ENCODE measurements around the gene RALB.
A peak's percentile ranks its signal among the peaks of the same experiment; 100 is the strongest.

The RALB gene

GRCh38 chr2:120323214-120323613, 70.6 kb downstream of the RALB start:
- TF ChIP-seq, protein P1, sequence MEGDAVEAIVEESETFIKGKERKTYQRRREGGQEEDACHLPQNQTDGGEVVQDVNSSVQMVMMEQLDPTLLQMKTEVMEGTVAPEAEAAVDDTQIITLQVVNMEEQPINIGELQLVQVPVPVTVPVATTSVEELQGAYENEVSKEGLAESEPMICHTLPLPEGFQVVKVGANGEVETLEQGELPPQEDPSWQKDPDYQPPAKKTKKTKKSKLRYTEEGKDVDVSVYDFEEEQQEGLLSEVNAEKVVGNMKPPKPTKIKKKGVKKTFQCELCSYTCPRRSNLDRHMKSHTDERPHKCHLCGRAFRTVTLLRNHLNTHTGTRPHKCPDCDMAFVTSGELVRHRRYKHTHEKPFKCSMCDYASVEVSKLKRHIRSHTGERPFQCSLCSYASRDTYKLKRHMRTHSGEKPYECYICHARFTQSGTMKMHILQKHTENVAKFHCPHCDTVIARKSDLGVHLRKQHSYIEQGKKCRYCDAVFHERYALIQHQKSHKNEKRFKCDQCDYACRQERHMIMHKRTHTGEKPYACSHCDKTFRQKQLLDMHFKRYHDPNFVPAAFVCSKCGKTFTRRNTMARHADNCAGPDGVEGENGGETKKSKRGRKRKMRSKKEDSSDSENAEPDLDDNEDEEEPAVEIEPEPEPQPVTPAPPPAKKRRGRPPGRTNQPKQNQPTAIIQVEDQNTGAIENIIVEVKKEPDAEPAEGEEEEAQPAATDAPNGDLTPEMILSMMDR (conservative IDR thresholded peaks at IDR 0.05; ENCODE audit: control insufficient read depth, insufficient read depth, low read depth, low read length), result no peak
- H3K4me3 ChIP-seq (ENCODE audit: control insufficient read depth, low read depth, low read length), result no peak overlapping the region
- peak; percentile 66 for DNase-seq (ENCODE audit: low read depth)

- DNase-seq (ENCODE audit: low read depth), result no peak
- TF ChIP-seq, protein P1 (conservative IDR thresholded peaks at IDR 0.05; ENCODE audit: control insufficient read depth, insufficient read depth, low read depth, low read length), result no peak
- no peak overlapping the region for H3K4me3 ChIP-seq (ENCODE audit: control insufficient read depth, low read depth, low read length)
Observed at GRCh38 chr2:120323807-120324399, 71.3 kb downstream of the RALB start.

DNA sequence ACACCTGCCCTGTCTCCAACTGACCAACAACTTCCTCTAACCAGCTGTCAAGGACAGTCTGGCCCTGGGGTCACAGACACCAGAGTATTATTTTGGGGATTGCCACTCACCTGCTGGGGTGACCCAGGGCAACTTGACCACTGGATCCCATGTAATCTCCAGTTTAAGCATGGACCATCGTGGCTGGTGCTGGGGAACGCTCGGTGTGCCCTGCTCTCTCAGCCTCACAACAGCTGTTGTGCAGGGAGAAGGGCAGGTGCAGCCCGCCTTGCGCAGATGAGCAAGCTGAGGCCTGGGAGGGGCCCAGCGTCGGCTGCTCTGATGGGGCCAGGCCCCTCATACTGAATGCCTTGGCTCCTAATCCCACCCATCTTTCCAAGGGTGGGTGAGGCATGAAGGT, 72.3 kb downstream of the RALB start:
- no peak overlapping the region for H3K4me3 ChIP-seq (ENCODE audit: control insufficient read depth, low read depth, low read length)
- TF ChIP-seq, protein P1 (conservative IDR thresholded peaks at IDR 0.05; ENCODE audit: control insufficient read depth, insufficient read depth, low read depth, low read length), result no peak
- DNase-seq (ENCODE audit: low read depth), result no peak

DNA sequence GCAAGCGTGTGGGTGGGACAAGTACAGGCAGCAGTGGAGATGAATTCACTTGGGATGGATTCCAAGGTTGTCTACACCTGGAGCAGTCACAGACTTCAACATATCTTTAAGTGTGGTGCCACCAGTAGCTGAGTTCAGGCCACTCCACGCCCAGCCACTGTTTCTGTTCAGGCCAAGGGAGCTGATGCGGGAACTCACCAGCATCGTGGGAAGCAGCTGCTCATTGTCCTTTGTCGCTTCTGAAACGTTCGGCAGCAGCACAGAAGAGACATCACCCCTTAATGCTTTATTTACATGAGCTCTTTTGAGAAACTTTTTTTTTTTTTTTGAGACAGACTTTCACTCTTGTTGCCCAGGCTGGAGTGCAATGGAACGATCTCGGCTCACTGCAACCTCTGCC, 73.4 kb downstream of the RALB start:
- TF ChIP-seq, protein P1 (conservative IDR thresholded peaks at IDR 0.05; ENCODE audit: control insufficient read depth, insufficient read depth, low read depth, low read length), result no peak
- no peak for DNase-seq (ENCODE audit: low read depth)
- H3K4me3 ChIP-seq (ENCODE audit: control insufficient read depth, low read depth, low read length), result no peak overlapping the region

- no peak for DNase-seq (ENCODE audit: low read depth)
- TF ChIP-seq, protein P1 (conservative IDR thresholded peaks at IDR 0.05; ENCODE audit: control insufficient read depth, insufficient read depth, low read depth, low read length), result no peak
- no peak overlapping the region for H3K4me3 ChIP-seq (ENCODE audit: control insufficient read depth, low read depth, low read length)
Observed at GRCh38 chr2:120330946-120331822, 78.5 kb downstream of the RALB start.

DNA sequence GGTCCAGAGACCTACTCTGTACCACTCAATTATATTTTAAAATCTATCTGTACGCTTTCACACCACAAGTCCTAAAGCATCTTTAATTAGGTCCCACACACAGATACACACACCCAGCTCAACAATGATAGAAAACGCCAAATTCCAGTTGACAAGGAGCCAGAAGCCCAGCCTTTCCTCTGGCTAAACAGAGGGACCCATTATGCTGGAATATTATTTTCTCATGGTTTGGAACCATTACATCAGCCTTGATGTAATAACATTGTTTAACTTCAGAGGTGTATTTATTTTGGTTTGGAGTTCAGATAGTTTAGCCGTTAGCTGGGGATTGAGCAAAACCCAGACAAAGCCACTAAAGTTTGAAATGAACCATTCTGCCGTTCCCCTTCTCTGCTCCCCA, 79.3 kb downstream of the RALB start:
- TF ChIP-seq, protein P1 (conservative IDR thresholded peaks at IDR 0.05; ENCODE audit: control insufficient read depth, insufficient read depth, low read depth, low read length), result no peak
- no peak overlapping the region for H3K4me3 ChIP-seq (ENCODE audit: control insufficient read depth, low read depth, low read length)
- DNase-seq (ENCODE audit: low read depth), result no peak
